ENCODE results near the gene KLF6. TPM values are rescaled to one million over a fixed set of nuclear protein-coding genes. Genes with fewer than 3 reads are reported as not detected.
A peak's percentile ranks its signal among the peaks of the same experiment; 100 is the strongest.

Gene KLF6
- total and polyA plus RNA-seq, 2 donors (not counting 3 experiments of a cell fraction or from before 2014, with no cell fraction given) = 183 to 307 TPM

DNA sequence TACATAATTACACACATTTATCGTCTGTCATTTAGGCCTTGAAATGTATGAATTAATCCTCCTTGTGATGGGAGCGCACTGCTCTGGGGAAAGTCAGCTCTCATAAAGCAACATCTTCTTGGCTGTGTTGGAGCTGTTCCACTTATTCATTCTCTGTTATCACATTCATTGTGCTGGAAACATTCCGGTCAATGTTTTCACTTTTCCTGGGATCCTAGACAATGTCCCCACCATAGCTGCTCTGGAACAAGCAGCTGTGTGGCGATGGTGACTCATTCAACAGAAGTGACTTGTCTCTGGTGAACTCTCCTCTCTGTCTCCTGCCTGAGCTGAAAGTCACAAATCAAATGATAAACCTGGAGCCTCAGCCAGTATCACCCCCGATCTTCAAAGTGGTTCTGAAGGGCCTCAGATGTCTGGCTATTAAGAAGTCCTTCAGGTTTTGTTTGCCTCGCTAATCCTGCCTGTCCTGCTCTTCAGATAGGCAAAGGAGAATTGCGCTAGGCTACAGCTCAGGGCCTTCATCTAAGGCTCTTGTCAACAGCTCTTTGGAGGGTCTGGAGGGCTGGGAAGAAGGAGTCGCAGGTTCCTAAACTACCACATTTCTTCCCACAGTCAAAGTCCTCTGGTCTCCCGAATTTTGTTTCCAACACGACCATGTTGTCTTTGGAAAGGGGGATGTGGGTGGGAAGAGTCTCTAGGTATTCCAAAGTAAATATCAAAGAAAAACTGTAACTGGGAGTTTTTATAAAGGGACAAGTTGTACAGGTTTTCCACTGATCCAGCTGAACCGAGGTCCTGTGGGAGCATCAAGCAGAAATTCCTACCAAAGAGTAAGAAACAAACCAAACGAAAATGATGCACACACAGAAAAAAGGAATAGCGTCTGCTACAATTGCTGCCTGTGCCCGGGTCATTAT is 29.3 kb downstream of the KLF6 start:
- Histone ChIP-seq H3K4me2 (ENCODE audit: insufficient read depth, low read length) (peak overlapping the region; percentile 64), H3K4me3 (replicated peaks in 1 of 3; ENCODE audit: insufficient read depth in 1 of 3, low read depth in 1 of 3, low read length in 3 of 3) (no peak overlapping the region), H3K9ac (replicated peaks; ENCODE audit: extremely low read depth, insufficient read depth, low read length) (peak overlapping the region; percentile 35), H3K36me3 (ENCODE audit: control insufficient read depth in 2 of 2, extremely low read depth in 1 of 2, insufficient read depth in 2 of 2, low read length in 2 of 2) (no peaks in the 10 kb centered on the region), H3K9me3 (replicated peaks; ENCODE audit: control insufficient read depth, insufficient read depth, low read length) (no peaks in the 10 kb centered on the region), H3K4me1 (ENCODE audit: control insufficient read depth, extremely low read depth, insufficient read depth, low read length) (peaks cover 24% of the 10 kb centered on the region), H2AFZ (ENCODE audit: low read depth, low read length) (no peak overlapping the region), H3K27ac (ENCODE audit: insufficient read depth, low read depth, low read length) (peak overlapping the region; percentile 93), H3K79me2 (ENCODE audit: control insufficient read depth, insufficient read depth, low read length) (no peaks in the 10 kb centered on the region), H4K20me1 (replicated peaks; ENCODE audit: control insufficient read depth, extremely low read depth, insufficient read depth, low read length) (no peaks in the 10 kb centered on the region), H3K27me3 (ENCODE audit: control insufficient read depth in 2 of 2, insufficient read depth in 2 of 2, low read length in 2 of 2) (no peaks in the 10 kb centered on the region), H3K9me1 (replicated peaks; ENCODE audit: control insufficient read depth, extremely low read depth, insufficient read depth, low read length) (no peaks in the 10 kb centered on the region)
- dilution Hi-C loops (cut with MboI; ENCODE audit: extremely low pct_ligation_motif_present, low sequenced_read_pairs) (no loop called here), intact Hi-C loops (cut with micrococcal nuclease) (loop anchor here (1.0 kb wide), 2 partner anchors 19 to 288 kb away; no protein-coding TSS in a partner anchor)
- TF ChIP-seq MAX (IDR thresholded peaks at IDR 0.05; ENCODE audit: insufficient read depth, insufficient read length) = no peak
- TF ChIP-seq FOS (IDR thresholded peaks at IDR 0.05; ENCODE audit: borderline replicate concordance, insufficient read depth, low read length) = peak; percentile 24
- no peak for TF ChIP-seq POLR2A (IDR thresholded peaks at IDR 0.05; ENCODE audit: low read depth, low read length)
- TF ChIP-seq, protein P1, sequence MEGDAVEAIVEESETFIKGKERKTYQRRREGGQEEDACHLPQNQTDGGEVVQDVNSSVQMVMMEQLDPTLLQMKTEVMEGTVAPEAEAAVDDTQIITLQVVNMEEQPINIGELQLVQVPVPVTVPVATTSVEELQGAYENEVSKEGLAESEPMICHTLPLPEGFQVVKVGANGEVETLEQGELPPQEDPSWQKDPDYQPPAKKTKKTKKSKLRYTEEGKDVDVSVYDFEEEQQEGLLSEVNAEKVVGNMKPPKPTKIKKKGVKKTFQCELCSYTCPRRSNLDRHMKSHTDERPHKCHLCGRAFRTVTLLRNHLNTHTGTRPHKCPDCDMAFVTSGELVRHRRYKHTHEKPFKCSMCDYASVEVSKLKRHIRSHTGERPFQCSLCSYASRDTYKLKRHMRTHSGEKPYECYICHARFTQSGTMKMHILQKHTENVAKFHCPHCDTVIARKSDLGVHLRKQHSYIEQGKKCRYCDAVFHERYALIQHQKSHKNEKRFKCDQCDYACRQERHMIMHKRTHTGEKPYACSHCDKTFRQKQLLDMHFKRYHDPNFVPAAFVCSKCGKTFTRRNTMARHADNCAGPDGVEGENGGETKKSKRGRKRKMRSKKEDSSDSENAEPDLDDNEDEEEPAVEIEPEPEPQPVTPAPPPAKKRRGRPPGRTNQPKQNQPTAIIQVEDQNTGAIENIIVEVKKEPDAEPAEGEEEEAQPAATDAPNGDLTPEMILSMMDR (IDR thresholded peaks at IDR 0.05; ENCODE audit: extremely low read depth in 1 of 2, insufficient read depth in 1 of 2, low read depth in 1 of 2, low read length in 2 of 2) = no peak
- peak; percentile 82 for TF ChIP-seq JUN (IDR thresholded peaks at IDR 0.05; ENCODE audit: borderline replicate concordance, insufficient read depth, insufficient read length, low read depth)
- no peak for FAIRE-seq
- ChIA-PET CTCF (interaction anchor here (1.0 to 2.5 kb wide), 7 partner anchors 8 to 562 kb away, joined by 3 to 10 read pairs (median 4); no protein-coding TSS in a partner anchor), POLR2A (interaction anchor here (0.9 to 1.6 kb wide), 2 partner anchors 19 to 330 kb away, joined by 4 to 5 read pairs; no protein-coding TSS in a partner anchor)
- TSS peak; percentile 79 for BruUV-seq (replicated peaks)
- peak; percentile 75 for DNase-seq (ENCODE audit: low read depth, low spot score)

Measured in endothelial cell of umbilical vein (primary cell).